DMS153 treated with DMSO at 0.1 percent for 48 hours (cell line): ENCODE measurements around the gene AAMP.

Source experiments
- DNase-seq: peaks from one replicate; lab custom pipeline; 2025; ENCODE audit not compliant: unreplicated experiment; lab: John Stamatoyannopoulos, UW

The AAMP gene

GRCh38 chr2:218224186-218224585 is 45.8 kb downstream of the AAMP start:
- no peak for DNase-seq

- no peak for DNase-seq
These were observed 46.9 kb downstream of the AAMP start for GRCh38 chr2:218223046-218223445.

- no peak for DNase-seq
These were observed 48.9 kb downstream of the AAMP start for GRCh38 chr2:218221000-218221399.

- DNase-seq: no peak
These were observed 50.0 kb downstream of the AAMP start for GRCh38 chr2:218219934-218220333.

- DNase-seq: no peak
These were observed 51.4 kb downstream of the AAMP start for GRCh38 chr2:218218268-218219185.

GRCh38 chr2:218217360-218218267 is 52.3 kb downstream of the AAMP start:
- DNase-seq: peak; percentile 8

- DNase-seq: peak; percentile 66
These were observed 53.1 kb downstream of the AAMP start, which contains the start of gene ARPC2 for GRCh38 chr2:218216674-218217359. Gene ARPC2, plus strand, starts transcription at chr2:218217189. Its CDS starts 282 bp downstream, at chr2:218217471.

- DNase-seq: no peak
These were observed 53.6 kb downstream of the AAMP start for GRCh38 chr2:218216336-218216673.
